Kidney glomerular epithelial cell (primary cell): ENCODE results near the gene C1QL2.
A peak's percentile ranks its signal among the peaks of the same experiment; 100 is the strongest.

ENCODE experiments used
- DNase-seq: peaks from one replicate; lab custom pipeline; 2025; lab: John Stamatoyannopoulos, UW

Gene C1QL2

GRCh38 chr2:119179202-119179601 is 20.7 kb upstream of the C1QL2 start:
- peak; percentile 69 for DNase-seq

- no peak for DNase-seq
These were observed 20.2 kb upstream of the C1QL2 start for GRCh38 chr2:119178776-119179175.

- DNase-seq, result no peak
These were observed 19.3 kb upstream of the C1QL2 start for GRCh38 chr2:119177838-119178190.

DNA sequence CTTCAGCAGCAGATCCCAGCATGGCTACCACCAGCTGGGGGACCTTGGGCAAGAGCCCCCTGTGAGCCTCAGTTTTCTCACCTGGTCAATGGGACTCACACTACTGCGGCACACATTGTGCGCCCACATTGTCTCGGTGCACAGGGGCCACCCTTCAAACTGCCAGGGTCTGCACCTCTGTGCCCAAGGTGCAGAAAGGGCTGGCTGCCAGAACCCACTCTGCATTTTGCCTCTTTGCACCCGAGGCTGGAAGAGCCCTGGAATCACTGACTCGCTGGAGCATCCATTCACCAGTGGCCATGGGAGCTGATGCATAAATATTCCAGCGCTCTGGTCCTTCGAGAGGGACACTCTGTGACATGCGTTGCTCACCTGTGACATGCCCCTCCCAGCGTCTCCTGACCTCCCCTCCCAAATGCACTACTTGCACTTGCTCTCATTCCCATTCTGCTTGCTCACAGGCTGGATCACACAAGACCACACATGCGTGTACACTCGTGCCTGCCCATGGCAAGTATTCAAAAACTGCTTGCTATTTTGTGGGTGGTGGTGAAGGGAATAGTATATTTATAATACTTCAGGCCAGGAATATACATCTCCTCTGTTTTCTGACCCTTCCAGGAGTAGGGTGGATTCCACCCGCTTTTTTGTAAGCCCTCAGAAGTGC is 18.8 kb upstream of the C1QL2 start:
- DNase-seq, result no peak

- DNase-seq, result no peak
These were observed 17.0 kb upstream of the C1QL2 start for GRCh38 chr2:119175517-119175916.

DNA sequence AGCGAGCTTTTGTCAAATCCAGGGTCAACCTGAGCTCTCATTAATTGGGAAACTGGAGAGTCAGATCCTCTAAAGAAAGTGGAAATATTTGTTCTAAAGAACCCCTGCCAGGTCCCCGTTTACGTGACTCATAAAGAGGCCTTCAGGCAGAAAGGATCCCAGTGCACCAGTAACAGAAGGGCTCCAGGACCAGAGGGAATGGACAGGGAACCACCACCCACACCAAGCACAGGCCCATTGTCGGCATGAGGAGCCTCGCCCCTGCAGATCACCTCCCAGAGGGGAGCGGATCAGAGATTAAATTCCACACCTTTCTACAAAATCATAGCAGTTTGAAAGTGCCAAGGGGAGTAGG is 16.4 kb upstream of the C1QL2 start:
- no peak for DNase-seq

DNA sequence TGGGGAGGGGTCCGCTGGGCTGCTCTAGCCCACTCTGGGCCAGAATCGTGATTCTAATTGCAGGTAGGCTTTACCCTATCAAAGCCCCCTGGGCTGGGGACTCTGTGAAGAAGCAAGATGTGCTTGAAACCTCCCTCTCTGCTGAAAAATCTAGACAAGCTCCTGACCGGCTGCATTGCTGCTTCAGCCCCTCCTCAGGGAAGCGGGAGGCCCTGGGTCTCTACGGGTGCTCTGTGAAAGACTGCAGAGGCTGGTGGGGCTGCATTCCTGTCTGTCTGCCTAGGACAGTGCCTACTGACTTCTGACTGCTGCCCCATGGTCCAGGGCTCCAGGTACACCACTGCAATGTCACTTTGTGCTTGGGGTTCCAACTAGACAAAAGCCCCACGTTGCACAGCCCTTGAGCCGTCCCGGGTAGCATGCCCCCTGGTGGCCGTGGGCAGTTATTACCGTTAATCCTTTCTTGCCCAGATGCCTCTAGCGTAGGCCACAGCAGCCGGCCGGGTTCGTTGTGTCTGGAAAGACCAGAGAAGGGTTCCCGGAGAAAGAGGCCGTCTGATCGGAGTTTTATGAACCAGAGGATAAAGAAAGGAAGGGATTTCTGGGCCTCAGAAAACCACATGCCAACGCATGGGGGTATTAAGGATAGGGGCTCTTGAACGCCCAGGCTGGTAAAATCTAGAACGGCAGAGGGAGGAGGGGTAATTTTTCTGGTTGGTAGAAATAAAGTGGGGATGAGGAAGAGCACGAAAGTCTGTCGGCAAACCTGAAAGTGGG is 15.9 kb upstream of the C1QL2 start:
- DNase-seq, result peak; percentile 3

- no peak for DNase-seq
These were observed 15.1 kb upstream of the C1QL2 start for GRCh38 chr2:119173556-119174060.

DNA sequence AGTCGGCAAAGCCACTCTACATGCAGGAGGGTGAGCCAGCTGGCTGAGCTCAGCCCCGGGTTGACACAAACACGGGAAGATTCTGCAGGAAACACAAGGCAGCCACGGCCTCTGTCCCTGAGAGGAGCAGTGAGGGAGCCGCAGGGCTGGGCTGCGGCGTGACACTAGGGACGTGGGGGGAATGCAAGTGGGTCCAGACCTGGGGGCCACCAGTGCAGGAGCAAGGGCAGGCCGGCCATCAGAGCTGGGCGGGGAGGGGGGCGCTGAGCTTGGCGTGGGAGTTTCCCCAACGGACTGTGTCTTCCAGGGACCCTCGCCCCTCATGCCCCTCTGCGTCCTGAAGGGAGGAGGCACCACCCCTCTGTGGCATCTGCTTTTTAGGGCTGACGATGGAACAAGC is 12.0 kb upstream of the C1QL2 start:
- DNase-seq, result no peak

DNA sequence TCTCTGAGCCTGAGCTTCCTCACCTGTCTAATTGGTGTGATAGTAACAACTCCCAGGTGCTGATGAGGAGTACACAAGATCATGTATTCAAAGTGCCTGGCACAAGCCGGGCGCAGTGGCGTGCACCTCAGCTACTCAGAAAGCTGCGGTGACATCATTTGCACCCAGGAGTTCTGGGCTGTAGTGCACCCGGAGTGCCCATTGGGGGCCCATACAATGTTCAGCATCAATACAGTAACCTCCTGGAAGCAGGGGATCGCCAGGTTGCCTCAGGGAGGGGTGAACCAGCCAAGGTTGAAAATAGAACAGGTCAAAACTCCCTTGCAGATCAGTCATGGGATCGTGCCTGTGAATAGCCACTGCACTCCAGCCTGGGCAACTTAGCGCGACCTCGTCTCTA is 11.2 kb upstream of the C1QL2 start:
- no peak for DNase-seq

GRCh38 chr2:119160361-119160990 is 1.9 kb upstream of the C1QL2 start:
- no peak for DNase-seq

DNA sequence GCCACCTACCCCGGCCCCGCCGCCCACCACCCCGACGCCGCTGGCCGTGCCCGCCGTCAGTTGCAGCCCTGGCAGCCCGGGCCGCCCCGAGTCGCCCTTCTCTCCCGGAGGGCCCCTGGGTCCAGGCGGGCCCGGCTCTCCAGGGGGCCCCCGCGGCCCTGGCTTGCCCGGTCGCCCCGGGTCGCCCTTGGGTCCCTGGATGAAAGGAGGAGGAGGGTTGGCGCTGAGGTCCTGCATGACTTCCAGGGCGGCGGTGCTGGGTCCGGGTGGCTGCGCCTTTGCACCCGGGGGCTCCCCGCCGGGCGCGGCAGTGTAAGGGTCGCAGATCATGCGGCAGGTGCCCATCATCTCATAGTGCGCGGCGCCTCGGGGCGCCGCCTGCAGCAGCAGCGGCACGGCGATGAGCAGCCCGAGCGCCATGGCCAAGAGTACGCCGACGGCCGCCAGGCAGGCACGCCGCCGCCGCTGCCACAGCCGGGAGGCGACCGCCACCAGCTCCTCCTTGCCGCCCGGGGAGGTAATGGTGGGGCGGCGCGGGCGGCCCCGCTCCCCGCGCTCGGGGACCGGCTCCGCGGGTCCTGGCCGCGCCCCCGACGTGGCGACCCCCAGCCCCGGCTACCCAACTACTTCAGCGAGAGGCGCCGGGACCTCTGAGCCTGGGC is 570 bp downstream of the C1QL2 start:
- DNase-seq, result no peak

DNA sequence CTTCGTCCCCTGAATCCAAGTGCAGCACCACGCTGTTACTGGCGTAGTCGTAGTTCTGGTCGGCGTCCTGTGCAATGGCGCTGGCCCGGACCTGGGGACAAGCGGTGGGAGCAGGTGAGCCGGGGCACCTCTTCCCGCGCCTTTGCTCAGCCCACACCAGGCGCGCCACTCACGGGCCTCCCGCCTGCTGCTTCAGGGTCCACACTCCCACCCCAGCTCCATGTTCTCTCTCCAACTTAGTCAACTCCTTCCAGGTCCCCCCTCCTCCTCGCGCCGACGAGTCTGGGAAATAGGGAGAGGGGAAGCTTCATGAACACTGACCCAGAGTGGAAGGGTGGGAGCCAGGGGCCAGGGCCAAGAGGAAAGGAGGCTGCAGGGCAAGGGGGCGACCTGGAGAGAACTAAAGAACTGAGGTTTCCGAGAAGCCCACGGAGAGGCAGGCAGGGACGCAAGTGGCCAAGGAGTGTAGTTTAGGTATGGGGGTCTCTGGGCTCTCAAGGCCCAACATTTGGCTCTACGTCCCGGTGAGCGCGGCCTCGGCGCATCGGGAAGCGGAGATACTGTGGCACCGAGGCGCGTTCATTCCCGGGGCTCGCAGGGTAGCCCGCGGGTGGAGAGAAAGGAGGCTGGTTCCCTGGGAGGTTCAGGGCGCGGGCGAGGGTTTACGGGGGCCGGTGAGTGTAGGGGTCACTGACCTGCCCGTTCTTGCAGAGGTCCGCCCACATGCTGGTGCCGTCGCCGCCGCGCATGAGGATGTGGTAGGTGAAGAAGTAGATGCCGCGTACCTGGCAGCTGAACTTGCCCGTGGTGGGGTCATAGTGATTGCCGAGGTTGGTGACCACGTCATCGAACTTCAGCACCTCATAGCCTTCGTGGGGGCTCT is 1.4 kb downstream of the C1QL2 start:
- no peak for DNase-seq

DNA sequence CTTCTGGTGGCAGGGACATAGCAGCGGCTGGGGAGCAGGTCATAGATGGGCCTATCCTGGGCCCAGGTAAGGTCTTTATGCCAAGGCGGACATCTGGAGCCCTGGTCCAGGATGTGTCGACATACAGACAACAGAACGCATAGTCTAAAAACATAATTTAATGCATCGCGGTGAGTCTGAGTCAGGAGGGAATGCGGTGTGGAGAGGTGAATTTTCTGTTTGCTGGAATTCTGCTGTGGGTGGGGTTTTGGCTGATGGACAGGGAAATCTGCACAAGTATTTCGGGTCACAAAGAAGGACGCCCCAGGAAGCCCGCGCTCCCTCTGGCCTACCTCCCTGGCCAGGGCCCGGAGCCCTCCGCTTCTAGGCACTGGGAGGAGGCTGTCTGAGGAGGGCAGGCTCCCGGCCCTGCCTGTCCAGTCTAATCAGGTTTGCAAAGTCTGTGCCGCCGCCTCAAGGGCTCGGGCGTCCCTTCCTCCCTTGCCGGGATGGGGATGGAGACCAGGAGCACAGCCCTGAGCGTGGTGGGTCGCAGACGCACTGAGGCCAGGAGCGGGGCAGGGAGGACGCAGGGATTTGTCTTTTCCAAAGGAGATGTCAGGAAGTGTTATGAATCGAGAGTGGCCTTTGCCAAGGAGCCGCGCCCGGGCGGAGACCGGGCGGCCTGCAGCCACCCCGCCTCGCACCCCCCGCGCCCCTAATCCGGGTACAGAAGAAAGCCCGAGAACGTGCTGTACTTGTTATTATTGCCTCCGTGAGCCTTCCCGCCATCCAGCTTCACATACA is 2.3 kb downstream of the C1QL2 start:
- DNase-seq, result no peak

GRCh38 chr2:119155633-119156032 is 2.9 kb downstream of the C1QL2 start:
- DNase-seq, result no peak

DNA sequence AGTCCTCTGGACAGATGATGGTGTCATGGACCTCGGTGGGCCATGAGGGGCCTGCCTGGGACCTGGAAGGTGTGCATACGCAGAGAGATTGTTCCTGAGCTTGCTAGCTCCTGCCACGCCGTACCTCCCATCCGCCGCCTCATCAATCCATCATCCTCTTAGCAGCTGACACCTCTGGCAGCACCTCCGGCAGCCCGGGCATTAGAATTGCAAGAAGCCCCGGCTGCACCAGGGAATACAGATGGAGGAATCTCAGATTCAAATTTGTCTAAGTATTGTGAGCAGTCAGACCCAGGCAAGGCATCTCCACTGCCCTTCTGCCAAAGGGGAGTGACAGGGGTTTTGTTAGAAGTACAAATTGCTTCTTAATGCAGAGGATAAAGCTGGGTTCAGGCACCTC is 4.5 kb downstream of the C1QL2 start:
- DNase-seq, result no peak

DNA sequence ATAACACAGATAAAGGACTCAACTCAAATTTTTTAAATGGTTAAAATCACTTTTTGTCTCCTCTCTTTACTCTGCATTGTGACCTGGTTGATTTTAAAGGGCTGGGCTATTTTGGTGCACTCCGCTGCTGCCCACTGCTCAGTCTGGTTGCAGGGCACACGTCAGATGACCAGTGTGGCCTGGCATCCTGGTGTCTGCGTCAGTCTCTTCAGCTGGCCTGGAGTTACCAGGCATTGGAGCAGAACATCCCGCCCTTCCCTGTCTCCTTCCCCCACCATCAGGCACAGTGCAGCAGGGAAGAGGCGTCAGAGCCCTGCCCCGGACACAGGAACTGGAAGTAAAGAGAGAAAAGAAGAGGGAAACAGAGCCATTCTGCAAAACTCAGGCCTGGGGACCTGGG is 8.9 kb downstream of the C1QL2 start:
- no peak for DNase-seq

DNA sequence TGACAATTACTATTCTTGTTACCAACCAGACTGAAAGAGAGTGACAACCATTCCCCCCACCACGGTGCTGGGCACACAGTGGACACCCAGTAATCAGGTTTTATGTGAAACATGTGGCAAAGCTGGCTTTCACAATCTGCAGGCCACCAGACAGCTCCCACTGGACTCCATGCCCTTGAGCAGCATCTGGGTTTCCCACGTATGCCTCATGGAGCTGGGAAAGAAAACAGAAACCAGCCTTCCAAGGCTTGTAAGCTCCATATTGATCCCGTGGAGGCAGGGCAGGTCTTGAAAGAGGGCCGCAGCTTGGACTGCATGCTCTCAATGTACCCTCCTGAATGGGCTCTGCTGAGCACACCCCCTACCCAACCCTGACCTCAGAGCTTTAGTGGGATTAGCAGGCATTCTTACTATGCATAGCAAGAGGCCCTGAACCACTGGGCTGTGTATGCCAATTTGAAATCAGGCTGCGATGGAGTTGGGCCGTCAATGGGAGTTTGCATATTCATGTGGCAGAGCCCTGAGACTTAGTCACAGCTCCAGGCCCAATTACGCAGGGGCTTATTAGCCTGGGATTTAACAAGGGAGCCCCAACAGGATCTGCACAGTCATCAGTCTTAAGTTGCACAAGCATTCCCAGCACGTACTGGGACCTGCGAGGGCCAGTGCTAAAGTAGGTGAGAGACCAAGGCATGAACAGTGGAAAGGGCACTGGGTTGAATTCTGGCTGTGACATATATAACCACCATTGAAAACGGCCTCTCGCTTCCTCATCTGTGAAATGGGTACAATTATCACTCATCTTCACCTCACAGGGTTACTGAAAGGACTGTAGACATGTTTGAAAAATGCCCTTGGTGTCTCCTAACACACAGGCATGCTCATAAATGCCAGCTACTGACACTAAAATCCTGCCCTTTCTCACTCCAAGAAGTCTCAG is 10.5 kb downstream of the C1QL2 start:
- no peak for DNase-seq

DNA sequence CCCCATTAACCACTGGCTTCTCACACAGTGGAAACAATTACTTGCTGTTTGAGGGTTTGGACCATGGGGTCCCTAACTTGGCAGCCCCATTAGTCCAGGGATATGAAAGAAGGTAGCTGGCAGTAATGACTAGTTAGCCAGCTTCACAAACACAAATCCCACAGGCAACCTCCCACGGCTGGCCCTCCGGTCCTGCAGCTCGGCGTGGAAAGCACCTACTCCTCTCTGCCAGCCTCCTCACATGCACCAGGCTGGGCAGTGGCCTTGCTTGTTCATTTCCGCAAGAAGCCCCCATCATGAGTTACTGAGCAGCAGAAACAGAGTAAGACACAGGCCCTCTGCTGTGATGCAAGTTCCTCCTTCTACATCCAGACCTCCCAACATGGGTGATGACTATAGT is 13.7 kb downstream of the C1QL2 start:
- no peak for DNase-seq

DNA sequence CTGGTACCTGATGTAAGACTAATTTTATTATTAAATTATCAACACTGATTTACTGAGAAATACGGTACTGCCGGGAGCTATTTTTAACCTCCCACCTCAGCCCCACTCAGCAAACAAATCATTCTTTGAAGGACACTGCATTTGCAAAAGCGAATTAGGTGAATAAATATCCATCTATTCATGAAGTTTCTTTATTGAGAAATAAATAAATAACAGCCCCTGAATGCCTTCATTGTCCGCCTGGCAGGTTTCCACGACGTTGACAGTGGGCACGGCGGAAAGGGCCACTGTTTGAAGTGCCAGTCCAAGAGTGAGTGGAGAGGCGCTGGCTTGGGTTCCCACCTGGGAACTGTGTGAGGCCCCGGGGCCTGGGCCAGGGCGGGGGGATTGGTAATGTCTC is 15.7 kb downstream of the C1QL2 start:
- DNase-seq, result no peak
